ENCODE data around the gene CPA1.

CPA1 gene

GRCh38 chr7:130341882-130342281 lies 38.4 kb upstream of the CPA1 start:
- DNase-seq (ENCODE audit: low read depth): no peak
- no peak overlapping the region for H3K4me3 ChIP-seq (ENCODE audit: control insufficient read depth, low read depth, low read length)
- no peak for TF ChIP-seq CTCF (IDR thresholded peaks at IDR 0.05; ENCODE audit: control insufficient read depth, insufficient read depth, low read depth, low read length, missing control alignments)

GRCh38 chr7:130342701-130343380 lies 37.5 kb upstream of the CPA1 start:
- TF ChIP-seq CTCF (IDR thresholded peaks at IDR 0.05; ENCODE audit: control insufficient read depth, insufficient read depth, low read depth, low read length, missing control alignments): no peak
- no peak for DNase-seq (ENCODE audit: low read depth)
- no peak overlapping the region for H3K4me3 ChIP-seq (ENCODE audit: control insufficient read depth, low read depth, low read length)

GRCh38 chr7:130344271-130344866 lies 35.9 kb upstream of the CPA1 start, which contains the start of gene CPA5:
Gene CPA5, plus strand, starts transcription at chr7:130344816. Its CDS starts 1,670 bp downstream, at chr7:130346486.
- no peak within 1 kb of the TSS for H3K4me3 ChIP-seq (ENCODE audit: control insufficient read depth, low read depth, low read length)
- no peak for TF ChIP-seq CTCF (IDR thresholded peaks at IDR 0.05; ENCODE audit: control insufficient read depth, insufficient read depth, low read depth, low read length, missing control alignments)
- no peak for DNase-seq (ENCODE audit: low read depth)

DNA sequence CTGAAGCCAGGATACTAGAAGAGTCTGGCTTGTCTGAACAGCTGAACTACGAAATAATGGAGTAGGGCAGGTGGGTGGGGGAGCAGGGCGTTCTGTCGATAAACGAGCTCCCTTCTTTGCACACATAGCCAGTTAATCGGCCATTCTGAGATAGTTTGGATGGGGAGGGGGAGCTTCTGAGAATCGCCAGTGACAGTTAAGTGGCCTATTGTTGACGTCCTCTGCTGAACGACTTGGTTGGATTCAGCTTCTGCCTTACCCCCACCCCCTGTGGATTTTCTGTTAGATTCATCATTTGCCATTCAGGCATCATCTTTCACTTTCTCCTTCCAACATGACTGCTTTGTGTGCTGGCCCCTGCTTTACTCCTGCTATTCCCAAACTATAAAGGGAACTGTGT lies 35.2 kb upstream of the CPA1 start:
- TF ChIP-seq CTCF (IDR thresholded peaks at IDR 0.05; ENCODE audit: control insufficient read depth, insufficient read depth, low read depth, low read length, missing control alignments): no peak
- H3K4me3 ChIP-seq (ENCODE audit: control insufficient read depth, low read depth, low read length): no peak overlapping the region
- no peak for DNase-seq (ENCODE audit: low read depth)

GRCh38 chr7:130345725-130346124 lies 34.6 kb upstream of the CPA1 start:
- no peak for DNase-seq (ENCODE audit: low read depth)
- no peak overlapping the region for H3K4me3 ChIP-seq (ENCODE audit: control insufficient read depth, low read depth, low read length)
- TF ChIP-seq CTCF (IDR thresholded peaks at IDR 0.05; ENCODE audit: control insufficient read depth, insufficient read depth, low read depth, low read length, missing control alignments): no peak

DNA sequence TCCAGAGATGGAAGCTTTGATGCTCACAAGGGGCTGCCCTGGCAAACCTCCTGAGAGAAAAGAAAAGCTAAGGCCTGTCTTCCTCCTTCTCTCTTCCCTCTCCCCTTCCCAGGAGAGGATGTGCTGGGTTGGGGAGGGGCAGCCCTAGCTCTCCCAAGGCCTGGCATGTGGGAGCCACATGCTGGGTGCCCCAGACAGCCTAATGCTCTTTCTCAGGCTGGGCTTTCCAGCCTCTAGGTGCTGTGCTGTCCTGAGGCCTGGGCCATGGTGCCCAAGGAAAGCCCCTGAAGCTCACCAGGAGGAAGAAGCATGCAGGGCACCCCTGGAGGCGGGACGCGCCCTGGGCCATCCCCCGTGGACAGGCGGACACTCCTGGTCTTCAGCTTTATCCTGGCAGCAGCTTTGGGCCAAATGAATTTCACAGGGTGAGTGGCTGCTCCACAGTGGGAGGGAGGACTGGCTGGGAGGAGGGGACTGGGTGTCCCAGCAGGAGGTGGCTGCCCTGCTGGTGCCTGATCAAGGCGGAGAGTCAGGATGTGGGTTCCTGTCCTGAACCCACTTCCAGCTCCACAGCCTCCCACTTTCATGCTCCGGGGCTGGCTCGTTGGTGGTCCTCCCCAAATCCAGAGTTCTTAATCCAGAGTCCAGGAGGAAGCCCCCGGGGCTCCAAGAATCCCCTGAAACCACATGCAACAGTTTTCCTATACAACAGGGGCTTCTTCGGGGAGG lies 34.0 kb upstream of the CPA1 start:
- TF ChIP-seq CTCF (IDR thresholded peaks at IDR 0.05; ENCODE audit: control insufficient read depth, insufficient read depth, low read depth, low read length, missing control alignments): no peak
- no peak overlapping the region for H3K4me3 ChIP-seq (ENCODE audit: control insufficient read depth, low read depth, low read length)
- no peak for DNase-seq (ENCODE audit: low read depth)

Measured in AG09309 (cell line).